Esophagus squamous epithelium (tissue), 4 donors: Measurements from ENCODE around the gene FRMPD4.

ENCODE experiments used
- POLR2A ChIP-seq, 4 donors: fragments of 450-650 bp; IDR thresholded peaks; one replicate each; pipeline ENCODE4 v1.6.1; 2017; ENCODE audit warnings: antibody characterized with exemption in 4 of 4, mild to moderate bottlenecking in 4 of 4, moderate library complexity in 3 of 4
- TF ChIP-seq, protein P1 (sequence below), 6 experiments: fragments of 450-650 bp in 4 of 6; fragments of 200-600 bp in 2 of 6; sonication (generic) in 2 of 6; IDR thresholded peaks; one replicate each; pipeline ENCODE4 v1.5.1; 2016 to 2019; ENCODE audit warnings: antibody characterized with exemption in 6 of 6, mild to moderate bottlenecking in 4 of 6, moderate library complexity in 4 of 6

DNA sequence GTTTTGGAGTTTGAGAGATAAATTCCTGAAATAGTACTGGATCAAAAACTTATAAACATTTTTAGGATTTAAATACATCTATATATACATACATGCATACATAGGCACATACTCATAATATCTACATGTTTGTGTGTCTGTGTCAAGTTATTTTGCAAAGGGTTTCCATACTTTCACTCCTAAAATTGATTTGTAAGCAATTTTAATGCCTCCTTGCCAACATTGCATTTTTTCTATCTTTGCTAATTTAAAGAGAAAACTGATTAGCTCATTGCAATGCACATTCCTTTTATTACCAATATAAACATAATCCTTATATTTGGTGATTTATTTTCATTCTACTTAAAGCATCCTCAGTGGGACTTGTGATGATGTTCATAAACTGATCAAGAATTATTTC is 258.3 kb downstream of the FRMPD4 start:
- TF ChIP-seq, protein P1, sequence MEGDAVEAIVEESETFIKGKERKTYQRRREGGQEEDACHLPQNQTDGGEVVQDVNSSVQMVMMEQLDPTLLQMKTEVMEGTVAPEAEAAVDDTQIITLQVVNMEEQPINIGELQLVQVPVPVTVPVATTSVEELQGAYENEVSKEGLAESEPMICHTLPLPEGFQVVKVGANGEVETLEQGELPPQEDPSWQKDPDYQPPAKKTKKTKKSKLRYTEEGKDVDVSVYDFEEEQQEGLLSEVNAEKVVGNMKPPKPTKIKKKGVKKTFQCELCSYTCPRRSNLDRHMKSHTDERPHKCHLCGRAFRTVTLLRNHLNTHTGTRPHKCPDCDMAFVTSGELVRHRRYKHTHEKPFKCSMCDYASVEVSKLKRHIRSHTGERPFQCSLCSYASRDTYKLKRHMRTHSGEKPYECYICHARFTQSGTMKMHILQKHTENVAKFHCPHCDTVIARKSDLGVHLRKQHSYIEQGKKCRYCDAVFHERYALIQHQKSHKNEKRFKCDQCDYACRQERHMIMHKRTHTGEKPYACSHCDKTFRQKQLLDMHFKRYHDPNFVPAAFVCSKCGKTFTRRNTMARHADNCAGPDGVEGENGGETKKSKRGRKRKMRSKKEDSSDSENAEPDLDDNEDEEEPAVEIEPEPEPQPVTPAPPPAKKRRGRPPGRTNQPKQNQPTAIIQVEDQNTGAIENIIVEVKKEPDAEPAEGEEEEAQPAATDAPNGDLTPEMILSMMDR (IDR thresholded peaks at IDR 0.05): no peak
- TF ChIP-seq POLR2A (IDR thresholded peaks at IDR 0.05): no peak
